ENCODE measurements around the gene PACS2. TPM values are rescaled to one million over a fixed set of nuclear protein-coding genes. Genes with fewer than 3 reads are reported as not detected.

Gene PACS2
- total RNA-seq, 1 experiment from 2014 or later, result 33.3 TPM

DNA sequence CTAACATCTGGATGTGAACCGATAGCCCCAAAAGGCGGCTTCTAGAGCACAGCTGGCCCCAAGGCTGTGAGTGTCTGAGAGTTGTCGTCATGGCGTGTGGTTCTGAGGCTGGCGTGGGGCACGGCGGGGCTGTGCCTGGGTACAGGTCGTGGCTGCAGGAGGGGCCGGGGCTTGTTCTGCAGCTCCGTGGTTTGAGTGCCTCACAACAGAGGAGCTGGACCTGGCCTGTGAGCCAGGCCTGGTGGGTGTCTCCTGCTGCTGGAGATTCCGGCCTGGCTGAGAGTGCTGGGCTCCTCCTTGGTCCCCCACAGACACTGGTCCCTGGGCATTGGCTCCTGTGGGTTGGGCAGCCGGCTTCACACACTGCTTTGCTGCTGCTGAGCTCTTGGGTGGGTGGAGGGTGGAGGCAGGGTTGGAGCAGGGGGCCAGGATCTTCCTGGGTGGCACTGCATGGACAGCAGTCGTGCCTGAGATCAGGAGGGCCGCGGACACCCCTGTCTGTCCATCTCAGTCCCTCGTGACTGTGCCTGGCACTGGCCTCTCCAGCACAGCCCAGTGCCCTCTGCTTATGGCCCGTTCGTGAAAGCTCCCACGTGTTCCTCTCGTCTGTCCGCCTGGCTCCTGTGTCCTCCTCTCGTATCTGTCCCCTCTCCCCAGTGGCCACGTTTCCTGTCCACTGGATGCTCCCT is 52.0 kb downstream of the PACS2 start:
- no peak for DNase-seq (ENCODE audit: low read depth)

DNA sequence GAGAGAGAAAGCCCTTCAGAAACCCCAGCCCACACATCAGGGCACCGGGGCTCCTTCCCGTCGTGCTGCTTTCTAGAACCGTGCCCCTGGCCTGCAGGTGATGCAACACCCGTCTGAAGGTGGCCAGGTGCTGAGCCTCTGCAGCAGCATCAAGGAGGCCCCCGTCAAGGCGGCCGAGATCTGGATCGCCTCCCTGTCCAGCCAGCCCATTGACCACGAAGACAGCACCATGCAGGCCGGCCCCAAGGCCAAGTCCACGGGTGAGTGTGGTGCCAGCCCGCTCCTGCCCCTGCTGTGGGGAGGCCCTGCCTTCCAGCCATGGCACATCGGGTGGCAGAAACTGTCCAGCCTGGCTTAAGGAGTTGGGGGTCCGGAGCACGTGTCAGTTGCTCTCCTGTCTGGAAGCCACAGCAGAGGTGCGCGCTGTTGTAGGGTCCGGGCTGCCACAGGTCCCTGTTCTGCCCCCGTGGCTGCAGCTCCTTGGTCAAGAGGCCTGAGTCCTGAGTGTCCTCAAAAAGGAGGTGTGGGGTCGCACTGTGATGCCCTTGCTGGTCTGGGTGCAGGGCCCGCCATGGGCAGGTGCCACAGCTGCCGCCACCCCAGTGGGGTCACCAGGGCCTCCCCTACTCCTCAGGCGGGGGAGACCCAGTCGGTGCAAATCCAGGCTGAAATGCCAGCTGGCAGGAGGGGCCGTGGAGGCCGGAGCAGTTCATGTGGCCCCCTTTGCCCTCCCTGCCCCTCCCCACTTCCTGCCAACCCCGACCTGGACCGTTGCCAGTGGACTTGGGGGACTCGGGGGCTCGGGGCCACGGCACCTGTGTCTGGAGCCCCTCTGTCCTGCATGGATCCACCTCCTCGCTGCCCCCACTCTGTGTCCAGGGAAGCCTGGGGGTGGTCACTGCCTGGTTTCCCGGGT is 52.8 kb downstream of the PACS2 start:
- DNase-seq (ENCODE audit: low read depth), result no peak

DNA sequence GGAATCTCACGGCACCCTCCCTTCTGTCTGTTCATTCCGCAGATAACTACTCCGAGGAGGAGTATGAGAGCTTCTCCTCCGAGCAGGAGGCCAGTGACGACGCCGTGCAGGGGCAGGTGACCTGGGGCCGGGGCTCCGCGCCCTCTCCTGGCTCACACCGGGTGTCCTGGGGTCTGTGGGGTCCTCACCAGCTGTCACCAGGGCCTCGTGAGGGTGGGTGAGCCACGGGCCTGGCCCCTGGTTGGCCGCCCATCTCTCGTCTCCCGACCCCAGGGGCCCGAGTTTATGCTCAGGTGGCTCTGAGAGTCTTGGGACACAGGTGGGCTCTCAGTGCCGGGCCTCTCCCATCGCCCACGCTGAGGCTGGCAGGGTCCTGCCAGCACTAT is 53.5 kb downstream of the PACS2 start:
- DNase-seq (ENCODE audit: low read depth), result no peak

DNA sequence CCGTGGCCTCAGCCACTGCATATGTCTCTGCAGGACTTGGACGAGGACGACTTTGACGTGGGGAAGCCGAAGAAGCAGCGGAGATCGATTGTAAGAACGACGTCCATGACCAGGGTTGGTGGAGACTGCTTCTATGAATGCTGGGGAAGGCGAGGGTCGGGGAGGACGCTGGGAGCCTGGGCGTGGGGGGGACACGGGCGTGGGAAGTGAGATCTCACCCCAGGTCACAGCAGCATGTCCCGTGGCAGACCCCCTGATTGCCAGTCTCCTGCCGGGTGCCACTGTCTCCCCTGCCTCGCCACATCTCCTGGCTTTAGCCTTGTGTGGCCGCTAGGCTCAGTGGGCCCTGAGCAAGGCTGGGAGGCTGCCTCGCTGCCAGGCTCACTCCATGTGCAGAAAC is 53.9 kb downstream of the PACS2 start:
- DNase-seq (ENCODE audit: low read depth), result no peak

DNA sequence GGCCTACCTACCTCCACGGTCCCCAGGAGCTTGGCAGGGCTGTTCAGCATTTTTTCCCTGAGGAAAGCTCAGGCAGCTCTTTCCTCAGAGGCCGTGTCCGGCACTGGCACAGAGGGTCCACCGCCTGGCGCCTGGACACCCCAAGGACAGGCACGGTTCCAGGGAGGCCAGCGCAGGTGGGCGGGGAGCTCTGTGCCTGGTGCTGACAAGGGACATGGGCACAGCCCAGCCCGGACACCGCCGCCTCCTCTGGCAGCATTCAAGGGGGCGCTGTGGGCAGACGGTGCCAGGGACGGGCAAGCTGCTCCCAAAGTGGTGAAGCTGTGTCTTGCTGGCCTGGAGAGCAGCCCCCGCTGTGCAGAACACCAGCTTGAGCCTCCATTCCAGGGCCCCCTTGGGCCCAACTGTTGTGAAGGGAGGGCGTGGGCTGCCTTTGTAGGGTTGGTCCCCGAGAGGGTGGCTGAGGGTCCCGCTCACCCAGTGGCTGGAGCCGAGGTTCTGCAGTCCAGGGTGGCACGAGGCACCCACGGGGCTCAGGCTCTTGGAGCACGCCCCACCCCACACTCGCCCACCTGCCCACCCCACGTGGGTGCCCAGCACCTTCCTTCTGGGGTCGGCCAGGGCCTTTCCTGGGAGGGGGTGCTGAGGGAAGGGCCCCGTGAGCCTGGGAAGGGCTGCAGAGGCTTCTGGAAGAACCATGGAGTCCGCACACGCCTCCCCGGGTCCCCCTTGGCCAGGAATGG is 54.5 kb downstream of the PACS2 start:
- no peak for DNase-seq (ENCODE audit: low read depth)

DNA sequence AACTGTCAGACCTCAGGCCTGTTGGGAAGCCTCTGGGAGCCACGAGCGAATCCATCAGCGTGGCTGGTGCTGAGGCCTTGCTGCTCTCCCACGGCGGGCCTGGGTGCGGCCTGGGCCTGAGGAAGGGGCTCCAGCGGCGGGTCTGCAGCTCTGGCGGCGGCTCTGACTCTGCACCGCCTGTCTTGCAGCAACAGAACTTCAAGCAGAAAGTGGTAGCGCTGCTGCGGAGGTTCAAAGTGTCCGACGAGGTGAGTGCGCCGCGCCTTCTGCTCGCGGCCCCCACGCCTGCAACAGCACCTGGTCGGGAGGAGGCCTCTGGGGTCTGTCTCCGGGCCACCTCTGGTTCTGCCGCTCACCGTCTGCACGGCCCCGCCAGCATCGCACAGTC is 55.1 kb downstream of the PACS2 start:
- DNase-seq (ENCODE audit: low read depth), result no peak

DNA sequence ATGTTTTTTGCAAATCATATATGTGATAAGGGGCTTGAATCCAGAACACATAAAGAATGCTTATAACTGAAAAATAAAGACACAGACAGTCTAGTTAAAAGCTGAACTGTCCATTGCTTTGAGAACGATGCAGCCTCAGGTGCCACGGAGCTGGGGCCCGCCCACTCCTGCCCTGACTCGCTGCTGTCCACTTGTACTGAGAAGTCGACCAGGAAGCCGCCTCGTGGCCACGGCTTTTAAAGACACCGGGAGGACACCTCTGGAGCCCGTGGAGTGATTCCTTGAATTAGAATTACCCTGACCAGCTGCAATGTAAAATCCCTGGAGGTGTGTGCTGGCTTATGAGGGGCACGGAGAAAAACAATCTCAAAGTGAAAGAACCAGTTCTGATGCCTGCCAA is 59.8 kb downstream of the PACS2 start:
- DNase-seq (ENCODE audit: low read depth), result no peak

DNA sequence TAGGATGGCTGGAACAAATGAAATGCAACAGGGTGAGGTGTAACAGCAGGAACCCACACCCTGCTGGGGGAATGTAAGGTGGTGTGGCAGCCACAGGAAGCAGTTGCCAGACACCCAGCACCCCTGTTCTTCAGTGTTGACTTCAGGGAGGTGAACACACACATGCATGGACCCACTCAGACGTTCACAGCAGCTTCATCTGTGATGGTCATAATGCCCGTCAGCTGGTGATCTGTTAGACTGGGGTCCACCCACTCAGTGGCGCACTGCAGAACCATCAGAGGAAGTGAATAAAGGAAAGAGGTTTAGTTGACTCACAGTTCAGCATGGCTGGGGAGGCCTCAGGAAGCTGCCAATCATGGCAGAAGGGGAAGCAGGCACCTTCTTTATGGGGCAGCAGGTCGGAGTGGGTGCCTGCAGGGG is 61.1 kb downstream of the PACS2 start:
- peak; percentile 43 for DNase-seq (ENCODE audit: low read depth)

DNA sequence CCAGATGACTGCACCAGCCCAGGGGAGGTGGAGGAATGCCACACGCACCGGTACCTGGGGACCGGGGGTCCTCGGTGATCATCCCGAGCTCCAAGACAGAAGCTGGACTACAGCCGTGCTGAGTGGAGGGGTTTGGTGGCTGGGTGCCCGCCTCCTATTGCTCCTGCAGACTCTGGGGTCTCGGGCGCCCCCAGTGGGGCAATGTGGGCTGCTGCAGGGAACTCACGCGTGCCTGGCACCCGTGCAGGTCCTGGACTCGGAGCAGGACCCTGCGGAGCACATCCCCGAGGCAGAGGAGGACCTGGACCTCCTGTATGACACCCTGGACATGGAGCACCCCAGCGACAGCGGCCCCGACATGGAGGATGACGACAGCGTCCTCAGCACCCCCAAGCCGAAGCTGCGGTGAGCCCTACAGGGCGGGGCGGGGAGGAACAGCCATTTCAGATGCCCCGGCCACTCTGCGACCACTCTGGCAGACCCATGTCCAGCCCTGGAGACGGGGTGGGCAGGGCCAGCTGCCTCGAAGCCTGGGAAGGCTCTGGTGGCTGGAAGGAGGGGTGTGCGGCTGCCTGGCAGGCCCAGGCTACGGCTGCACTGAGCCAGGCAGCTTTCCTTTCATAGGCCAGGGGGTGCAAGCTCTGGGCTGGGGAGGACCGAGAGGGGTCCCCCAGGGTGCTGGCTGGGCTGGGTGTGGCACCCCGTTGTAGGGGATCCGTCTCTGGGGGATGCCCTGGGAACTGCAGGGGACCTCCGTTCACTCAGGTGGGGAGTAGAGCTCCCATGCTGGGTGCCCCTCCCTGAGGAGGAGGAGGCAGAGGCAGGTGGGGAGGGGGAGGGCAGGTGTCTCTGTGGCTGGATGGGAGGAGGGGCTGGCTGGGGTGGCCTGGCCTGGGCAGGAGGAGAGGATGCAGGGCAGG is 62.2 kb downstream of the PACS2 start:
- no peak for DNase-seq (ENCODE audit: low read depth)

DNA sequence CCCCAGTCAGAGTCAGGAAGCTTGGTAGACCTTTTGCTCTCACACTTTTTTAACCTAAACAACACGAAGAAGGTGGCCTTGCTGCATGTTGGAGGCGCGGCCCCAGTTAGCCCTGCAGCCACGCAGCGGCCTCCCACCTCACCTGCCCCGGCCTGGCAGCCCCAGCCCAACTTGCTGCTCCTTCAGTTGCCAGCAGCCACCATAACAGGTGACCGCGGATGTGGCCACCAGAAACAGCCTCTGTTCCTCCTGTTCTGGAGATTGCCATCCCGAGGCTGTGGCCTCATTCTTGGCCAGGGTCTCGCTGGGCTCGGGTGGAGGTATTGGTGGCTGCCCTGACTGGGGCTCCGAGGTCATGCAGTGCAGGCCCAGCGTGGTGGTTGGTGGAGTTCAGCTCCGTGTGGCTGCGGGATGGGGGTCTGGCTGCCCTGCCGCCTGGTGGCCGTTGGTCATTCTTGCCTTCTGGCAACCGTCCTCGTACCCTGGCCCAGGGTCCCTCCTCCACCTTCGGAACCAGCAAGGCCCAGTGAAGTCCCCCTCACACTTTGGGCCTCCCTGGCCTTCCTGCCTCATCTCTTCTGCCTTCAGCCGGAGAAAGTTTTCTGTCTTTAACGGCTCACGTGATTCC is 63.1 kb downstream of the PACS2 start:
- no peak for DNase-seq (ENCODE audit: low read depth)

DNA sequence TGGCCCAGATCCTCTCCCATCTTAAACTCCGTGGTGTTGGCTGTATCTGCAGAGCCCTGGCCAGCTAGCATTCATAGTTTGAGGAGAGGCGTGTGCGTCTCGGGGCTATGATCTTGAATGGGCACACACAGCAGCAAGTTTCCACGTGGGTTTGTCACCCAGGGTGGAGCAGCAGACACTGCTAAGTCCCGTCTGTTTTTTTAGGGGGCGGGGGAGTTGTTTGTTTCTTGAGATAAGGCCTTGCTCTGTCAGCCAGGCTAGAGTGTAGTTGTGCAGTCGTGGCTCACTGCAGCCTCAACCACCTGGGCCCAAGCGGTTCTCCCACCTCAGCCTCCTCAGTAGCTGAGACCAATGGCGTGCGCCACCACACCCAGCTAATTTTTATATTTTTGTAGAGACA is 63.7 kb downstream of the PACS2 start:
- DNase-seq (ENCODE audit: low read depth), result no peak

DNA sequence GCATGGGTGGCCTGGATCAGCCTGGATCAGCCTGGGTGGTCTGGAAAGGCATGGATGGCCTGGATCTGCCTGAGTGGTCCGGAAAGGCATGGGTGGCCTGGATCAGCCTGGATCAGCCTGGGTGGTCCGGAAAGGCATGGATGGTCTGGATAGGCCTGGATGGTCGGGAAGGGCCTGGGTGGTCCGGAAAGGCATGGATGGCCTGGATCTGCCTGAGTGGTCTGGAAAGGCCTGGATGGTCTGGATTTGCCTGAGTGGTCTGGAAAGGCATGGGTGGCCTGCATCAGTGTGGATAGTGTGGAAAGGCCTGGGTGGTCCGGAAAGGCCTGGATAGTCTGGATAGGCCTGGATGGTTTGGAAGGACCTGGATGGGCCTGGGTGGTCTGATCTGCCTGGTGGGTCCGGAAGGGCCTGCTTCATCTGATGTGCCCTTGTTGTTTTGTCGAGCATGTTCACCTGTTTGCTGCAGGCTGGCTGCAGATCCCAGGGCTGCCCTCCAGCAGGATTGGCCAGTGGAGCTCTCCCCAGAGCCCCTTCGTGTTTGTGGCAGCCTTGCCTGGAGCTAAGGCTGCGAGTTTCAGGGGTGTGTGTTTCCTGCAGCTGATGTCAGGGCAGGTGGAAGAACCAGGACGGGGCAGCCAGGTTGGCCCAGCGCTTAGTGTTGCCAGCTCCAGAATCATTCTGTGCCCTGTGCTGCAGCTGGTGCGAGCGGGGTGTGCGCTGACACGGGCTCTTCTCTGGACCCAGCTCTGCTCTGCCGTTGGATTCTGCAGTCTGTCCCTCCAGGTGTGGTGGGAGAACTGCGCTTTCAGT is 64.5 kb downstream of the PACS2 start:
- DNase-seq (ENCODE audit: low read depth), result no peak

DNA sequence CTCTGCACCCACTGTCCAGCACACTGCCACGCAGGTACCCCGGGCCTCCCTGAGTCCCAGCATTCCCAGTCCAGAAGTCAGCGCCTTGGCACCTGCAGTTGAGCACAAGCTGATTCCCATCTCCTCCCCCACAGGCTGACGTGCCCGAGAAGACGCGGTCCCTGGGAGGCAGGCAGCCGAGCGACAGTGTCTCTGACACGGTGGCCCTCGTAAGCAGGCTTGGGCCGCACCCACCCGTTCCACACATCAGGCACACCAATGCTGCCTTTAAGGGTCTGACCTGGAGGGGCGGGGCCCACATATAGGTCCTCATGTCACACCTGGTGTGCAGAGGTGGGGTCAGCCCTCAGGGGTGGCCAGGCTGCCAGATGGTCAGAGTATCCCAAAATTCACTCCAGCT is 65.4 kb downstream of the PACS2 start:
- no peak for DNase-seq (ENCODE audit: low read depth)

DNA sequence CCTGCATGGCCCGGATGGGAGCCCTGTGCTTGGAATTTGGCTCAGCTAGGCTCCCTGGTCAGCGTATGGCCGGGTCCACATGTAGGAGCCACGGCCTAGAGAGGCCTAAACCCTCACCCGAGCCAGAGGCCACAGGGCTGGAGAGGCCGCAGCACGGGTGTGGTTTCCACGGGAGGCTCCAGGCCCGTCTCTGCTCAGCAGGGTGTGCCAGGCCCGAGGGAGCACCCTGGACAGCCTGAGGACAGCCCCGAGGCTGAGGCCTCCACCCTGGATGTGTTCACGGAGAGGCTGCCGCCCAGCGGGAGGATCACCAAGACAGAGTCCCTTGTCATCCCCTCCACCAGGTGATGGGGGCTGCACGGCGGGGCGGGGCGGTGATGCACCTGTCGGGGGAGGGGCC is 66.2 kb downstream of the PACS2 start:
- DNase-seq (ENCODE audit: low read depth), result no peak

DNA sequence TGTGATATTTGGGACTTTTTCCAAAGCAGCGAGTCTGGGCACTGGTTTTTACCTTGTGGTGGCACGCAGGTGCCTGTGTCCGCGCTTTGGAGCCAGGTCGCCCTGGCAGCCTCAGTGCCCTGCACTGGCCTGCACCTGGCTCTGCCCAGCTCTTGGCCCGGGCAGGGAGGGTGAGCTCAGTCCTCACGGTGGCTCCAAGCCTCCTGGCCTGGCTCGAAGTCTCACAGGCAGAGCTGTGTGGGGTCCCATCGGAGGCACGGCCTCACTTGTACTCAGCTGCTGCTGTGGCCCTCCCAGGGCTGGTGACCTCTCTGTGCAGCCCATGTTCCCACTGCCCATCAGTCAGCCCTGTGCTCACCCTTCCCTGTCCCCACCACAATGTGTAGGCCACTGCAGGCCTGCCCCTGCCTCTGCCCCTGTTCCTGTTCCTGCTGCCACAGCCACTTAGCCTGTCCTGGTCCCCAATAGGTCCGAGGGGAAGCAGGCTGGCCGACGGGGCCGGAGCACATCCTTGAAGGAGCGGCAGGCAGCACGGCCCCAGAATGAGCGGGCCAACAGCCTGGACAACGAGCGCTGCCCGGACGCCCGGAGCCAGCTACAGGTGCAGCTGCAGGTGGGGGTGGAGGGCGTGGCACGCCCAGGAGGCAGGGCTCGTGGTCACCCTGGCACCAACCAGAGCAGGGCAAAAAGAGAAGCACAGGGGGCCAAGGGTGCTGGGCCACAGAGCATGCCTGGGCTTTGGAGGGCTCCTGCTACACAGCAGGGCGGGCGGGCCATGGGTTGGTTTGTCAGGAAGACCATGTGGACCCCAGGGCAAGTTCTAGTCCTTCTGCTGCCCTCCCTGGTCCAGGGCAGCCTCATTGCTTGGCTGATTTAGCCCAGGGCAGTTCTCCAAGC is 67.1 kb downstream of the PACS2 start:
- no peak for DNase-seq (ENCODE audit: low read depth)

DNA sequence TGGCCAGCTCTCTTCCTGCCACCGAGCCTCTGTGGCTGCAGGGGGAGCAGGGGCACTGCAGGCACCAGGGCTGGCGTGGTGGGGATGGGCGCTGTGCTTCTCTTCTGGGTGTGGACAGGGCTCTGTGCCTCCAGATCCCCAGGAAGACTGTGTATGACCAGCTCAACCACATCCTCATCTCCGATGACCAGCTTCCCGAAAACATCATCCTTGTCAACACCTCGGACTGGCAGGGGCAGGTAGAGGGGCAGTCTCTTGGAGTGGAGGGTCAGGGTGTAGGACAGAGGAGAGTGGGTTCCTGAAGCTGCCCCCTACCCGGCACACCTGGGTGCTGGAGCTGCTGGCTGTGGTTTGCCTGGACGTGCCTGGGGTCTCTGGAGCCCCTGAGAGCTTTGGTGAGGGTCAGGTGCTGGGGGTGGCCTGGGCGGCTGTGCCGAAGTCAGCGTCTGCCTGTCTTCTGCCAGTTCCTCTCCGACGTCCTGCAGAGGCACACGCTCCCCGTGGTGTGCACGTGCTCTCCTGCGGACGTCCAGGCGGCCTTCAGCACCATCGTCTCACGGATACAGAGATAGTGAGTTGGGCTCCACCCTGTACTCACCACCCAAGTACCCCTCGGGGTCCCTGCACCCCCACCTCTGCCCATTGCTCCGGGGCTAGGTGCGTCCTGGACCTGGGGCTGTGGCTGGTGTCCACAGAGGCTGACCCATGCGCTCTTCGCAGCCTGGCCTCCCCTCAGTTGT is 68.0 kb downstream of the PACS2 start:
- no peak for DNase-seq (ENCODE audit: low read depth)

DNA sequence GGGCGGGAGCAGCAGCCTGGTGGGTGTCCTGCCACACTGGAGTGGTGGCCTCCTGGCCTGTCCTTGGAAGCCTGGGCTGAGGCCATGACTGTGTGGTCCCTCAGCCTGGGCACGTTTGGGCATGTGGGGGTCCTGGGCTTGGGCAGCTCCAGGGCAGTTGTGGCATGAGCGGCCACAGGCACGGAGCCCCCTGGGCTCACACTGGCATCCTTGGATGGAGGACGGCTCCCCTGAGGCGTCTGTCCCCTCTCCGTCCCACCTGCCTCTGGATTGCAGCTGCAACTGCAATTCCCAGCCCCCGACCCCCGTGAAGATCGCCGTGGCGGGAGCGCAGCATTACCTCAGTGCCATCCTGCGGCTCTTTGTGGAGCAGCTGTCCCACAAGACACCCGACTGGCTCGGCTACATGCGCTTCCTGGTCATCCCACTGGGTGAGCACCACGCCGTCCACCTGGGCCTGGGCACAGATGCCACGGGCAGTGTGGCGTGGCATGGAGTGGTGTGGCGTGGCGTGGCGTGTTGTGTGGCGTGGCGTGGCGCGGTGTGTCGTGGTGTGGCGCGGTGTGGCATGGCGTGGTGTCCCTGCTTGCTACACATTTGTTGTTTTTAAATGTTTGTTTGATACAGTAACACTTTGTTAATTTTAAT is 68.7 kb downstream of the PACS2 start:
- DNase-seq (ENCODE audit: low read depth), result no peak

Data from HT1080 (cell line).